ENCODE data around the gene SRRM2.

SRRM2 gene

GRCh38 chr16:2803545-2804195 is 51.2 kb downstream of the SRRM2 start:
- DNase-seq: no peak

DNA sequence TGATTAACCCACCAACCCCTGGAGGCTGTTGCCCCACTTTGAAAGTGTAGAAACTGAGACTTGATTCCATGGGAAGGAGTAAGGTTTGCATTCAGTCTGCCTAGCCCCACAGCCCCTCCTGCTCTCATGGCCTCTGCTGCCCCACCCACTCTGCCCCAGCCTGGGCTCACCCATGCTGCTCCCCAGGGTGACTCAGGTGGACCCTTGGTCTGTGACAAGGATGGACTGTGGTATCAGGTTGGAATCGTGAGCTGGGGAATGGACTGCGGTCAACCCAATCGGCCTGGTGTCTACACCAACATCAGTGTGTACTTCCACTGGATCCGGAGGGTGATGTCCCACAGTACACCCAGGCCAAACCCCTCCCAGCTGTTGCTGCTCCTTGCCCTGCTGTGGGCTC is 52.3 kb downstream of the SRRM2 start:
- no peak for DNase-seq

GRCh38 chr16:2806286-2806685 is 53.8 kb downstream of the SRRM2 start:
- no peak for DNase-seq

- DNase-seq: no peak
Measured at GRCh38 chr16:2808181-2808580, 55.7 kb downstream of the SRRM2 start.

GRCh38 chr16:2809149-2809760 is 56.8 kb downstream of the SRRM2 start:
- no peak for DNase-seq

- no peak for DNase-seq
Measured at GRCh38 chr16:2810651-2811050, 58.2 kb downstream of the SRRM2 start.

DNA sequence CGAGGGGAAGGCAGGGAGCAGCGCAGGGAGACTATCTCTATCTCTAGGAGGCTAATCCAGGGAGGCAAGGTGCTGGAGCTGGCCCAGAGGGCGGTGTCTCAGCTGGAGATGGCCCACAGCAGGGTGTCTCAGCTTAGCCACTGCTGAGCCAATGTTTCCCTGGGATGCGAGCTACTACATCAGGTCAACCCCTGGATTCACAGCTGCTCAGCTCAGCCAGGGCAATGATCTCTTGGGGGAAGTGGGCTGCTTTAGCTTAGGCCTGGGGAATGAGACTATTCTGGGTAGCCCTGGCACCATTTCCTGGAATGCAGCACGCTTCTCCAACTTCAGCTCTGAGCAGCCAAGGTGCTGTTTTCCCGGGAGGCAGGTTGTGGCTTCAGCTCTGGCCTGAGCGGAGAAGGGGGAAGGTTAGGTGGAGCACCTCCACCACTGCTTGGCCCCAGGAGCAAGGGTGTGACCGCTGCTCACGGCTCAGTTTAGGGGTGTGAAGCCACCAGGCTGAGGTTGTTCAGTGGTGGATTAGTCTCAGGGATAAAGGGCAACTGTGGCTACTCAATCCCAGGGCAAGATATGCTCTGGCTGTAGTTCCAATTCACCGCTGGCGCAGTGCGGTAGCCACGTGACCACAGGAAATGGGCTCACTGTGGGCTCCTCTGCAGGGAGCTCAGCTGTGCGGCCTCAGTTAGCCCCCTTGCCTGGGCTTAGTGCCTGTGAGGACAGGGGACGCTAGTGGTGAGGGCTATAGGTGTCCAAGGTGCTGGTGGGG is 59.4 kb downstream of the SRRM2 start:
- DNase-seq: no peak

DNA sequence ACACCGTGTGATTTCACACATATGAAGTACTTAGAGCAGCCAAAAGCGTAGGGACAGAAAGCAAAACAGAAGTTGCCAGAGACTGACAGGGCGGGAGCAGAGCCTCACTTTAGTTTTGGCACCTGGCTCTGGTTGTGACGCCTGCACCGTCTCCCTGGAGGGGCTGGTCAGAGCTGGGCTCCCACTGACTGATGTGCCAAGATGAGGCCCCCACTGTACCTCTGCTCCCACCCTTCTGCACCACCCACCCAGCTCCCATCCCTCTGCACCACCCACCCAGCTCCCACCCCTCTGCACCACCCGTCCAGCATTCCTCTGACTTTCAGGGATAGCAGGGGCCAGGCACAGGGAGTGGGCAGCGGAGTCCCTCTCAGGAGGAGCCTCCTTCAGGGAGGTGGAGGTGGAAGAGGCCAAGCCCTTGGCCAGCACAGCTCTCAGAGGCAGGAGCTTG is 61.4 kb downstream of the SRRM2 start:
- DNase-seq: no peak

GRCh38 chr16:2814551-2815298 is 62.3 kb downstream of the SRRM2 start:
- no peak for DNase-seq

GRCh38 chr16:2815299-2815771 is 62.9 kb downstream of the SRRM2 start:
- DNase-seq: no peak

DNA sequence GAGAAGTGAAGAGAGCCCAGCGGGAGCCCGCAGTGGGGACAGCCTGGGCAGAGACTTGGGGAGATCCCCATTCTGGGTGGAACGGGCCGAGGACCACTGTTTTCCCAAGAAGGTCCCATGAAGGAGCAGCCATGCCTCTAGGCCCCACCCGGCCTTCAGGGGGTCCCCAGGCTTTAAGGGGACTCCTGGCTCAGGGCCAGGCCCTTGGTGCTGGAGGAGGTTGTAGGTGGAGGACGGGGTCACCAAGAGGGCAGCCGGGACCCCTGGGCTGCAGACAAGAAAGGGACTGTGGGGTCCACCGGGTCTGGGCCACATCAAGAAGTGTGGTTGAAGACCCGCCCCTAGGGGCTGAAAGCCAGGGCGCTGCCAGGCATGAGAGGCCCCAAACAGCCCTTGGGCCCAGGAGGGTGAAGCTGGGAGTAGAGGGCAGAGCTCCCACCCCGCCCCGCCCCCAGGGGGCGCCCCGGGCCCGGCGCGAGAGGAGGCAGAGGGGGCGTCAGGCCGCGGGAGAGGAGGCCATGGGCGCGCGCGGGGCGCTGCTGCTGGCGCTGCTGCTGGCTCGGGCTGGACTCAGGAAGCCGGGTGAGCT is 64.4 kb downstream of the SRRM2 start, which contains the start of gene PRSS21:
Gene PRSS21 (plus strand): TSS at position 487 of the 589 bp plus-strand sequence. CDS start 32 bp downstream, at position 519.
- DNase-seq: peak; percentile 37

DNA sequence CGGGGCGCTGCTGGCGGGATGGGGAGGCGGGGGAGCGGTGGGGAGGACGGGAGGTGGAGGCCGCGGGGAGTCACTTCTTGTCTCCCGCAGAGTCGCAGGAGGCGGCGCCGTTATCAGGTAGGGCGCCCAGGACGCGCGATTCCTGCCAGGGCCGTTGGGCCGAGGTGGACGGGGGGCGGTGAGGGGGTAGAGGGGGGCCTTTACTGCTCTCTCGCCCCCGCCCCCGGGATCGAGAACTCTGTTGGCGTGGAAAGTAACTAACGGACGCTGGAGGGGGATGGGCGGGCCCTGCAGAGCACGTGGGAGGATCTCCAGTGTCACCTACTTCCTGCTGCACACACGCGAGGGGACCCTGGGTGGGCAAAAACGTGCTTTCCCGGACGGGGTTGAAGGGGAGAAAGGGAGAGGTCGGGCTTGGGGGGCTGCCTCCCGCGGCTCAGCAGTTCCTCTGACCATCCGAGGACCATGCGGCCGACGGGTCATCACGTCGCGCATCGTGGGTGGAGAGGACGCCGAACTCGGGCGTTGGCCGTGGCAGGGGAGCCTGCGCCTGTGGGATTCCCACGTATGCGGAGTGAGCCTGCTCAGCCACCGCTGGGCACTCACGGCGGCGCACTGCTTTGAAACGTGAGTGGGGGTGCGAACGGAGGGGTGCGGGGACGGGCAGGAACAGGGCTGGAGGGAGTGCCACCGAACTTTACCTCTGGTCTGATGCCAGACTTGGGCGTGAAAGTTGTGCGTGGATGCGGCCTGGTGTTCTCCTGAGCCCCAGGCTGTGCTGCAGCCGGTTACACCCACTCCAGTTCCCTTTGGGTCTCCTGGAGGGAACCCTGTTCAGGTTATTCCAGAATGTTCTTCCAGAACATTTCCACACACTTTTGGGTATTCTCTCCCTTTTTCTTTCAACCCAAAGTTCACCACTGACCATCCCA is 65.2 kb downstream of the SRRM2 start:
- no peak for DNase-seq

DNA sequence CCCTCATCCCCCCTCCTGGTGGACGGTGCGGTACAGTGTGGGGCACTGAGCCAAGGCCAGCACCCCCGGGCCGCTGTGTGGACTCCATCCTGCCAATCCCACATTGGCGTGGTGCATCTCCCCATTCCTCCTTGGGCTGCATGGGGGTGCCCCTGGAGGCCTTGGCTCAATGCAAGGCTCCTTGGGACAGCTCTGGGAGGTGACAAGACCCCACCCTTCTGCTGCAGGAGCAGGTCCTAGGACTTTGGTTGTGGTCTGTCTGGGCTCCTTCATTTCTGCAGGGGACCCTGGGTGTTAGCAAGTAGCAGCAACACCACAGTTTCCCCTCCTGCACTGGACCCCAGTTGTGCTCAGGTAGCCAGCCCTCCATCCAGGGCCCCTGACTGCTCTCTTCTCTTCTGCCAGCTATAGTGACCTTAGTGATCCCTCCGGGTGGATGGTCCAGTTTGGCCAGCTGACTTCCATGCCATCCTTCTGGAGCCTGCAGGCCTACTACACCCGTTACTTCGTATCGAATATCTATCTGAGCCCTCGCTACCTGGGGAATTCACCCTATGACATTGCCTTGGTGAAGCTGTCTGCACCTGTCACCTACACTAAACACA is 65.9 kb downstream of the SRRM2 start:
- DNase-seq: no peak

DNA sequence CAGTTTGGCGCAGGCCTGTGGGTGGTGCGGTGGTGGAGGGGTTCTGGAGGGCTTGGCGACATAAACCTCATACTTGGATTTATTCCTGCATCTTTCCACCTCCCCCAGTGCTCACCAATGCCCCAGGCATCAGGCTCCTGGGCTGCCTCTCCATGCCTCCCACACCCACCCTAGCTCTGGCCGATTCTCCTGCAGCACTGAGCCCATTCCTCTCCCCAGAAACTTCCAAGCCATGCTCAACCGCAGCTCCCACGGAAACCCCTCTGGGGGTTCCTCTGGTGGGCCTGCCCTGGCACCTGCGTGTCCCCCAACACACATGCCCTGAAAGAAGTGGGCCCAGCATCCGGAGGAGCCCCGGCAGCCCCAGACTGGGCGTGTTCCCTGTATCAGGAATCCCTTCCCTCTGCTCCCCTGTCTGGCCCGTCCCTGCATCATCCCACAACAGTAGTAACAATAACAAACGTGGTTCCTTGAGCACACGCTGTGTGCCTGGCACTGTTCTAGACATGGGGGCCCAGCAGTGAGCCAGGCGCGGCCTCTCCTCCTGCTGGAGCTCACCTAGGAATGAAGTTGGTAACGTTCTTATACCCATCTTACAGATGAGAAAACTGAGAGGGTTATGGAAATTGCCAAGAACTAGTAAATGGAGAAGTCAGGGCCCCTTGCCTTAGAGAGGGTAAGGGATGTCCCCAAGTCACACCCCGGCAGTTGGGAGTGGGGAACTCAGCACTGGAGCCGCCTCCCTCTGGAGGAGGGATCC is 66.9 kb downstream of the SRRM2 start:
- DNase-seq: no peak

- DNase-seq: no peak
Measured at GRCh38 chr16:2819939-2820835, 67.7 kb downstream of the SRRM2 start.
